ENCODE results near the gene TMTC2.

DNA sequence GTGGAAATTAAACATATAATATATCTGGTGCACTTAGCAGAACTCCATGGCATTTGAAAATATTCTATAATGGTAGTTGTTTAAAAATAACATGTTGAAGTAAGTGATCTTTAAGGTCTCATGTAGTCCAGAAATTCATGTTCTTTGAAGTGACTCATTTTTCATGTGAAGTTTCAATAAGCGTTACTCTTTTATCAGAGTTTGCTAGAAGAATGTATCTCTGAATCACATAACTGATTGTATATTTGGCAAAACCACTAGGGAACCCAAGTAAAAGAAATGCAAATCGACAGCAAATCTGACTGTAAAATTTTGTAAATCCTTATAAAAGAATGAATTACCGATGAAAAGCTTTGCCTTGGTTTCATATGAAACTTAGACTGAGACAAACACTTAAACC is 463.3 kb downstream of the TMTC2 start:
- TF ChIP-seq, protein P1, sequence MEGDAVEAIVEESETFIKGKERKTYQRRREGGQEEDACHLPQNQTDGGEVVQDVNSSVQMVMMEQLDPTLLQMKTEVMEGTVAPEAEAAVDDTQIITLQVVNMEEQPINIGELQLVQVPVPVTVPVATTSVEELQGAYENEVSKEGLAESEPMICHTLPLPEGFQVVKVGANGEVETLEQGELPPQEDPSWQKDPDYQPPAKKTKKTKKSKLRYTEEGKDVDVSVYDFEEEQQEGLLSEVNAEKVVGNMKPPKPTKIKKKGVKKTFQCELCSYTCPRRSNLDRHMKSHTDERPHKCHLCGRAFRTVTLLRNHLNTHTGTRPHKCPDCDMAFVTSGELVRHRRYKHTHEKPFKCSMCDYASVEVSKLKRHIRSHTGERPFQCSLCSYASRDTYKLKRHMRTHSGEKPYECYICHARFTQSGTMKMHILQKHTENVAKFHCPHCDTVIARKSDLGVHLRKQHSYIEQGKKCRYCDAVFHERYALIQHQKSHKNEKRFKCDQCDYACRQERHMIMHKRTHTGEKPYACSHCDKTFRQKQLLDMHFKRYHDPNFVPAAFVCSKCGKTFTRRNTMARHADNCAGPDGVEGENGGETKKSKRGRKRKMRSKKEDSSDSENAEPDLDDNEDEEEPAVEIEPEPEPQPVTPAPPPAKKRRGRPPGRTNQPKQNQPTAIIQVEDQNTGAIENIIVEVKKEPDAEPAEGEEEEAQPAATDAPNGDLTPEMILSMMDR (IDR thresholded peaks at IDR 0.05): no peak
- no peak for TF ChIP-seq POLR2A (IDR thresholded peaks at IDR 0.05)
